ENCODE data around the gene CLK2. TPM values are rescaled to one million over a fixed set of nuclear protein-coding genes. Genes with fewer than 3 reads are reported as not detected.
A peak's percentile ranks its signal among the peaks of the same experiment; 100 is the strongest.

The CLK2 gene
- total RNA-seq, 2 donors from 2014 or later: 26.9 to 50.7 TPM

GRCh38 chr1:155277070-155277901, 4.0 kb upstream of the CLK2 start, which contains the start of gene HCN3:
HCN3 (plus strand) TSS chr1:155277463; CDS start chr1:155277591, 128 bp downstream.
- H3K4me1 ChIP-seq (ENCODE audit: control insufficient read depth in 1 of 2, low read depth in 2 of 2): peaks cover 13 to 24% of the 10 kb centered on the region in 2 donors
- DNase-seq (ENCODE audit: low spot score): peak; percentile 89
- peak within 1 kb of the TSS; percentile 48 to 52 for H3K27ac ChIP-seq
- H3K36me3 ChIP-seq: no peaks in the 10 kb centered on the region
- H3K4me3 ChIP-seq: peak within 1 kb of the TSS; percentile 89
- H3K27me3 ChIP-seq (replicated peaks; ENCODE audit: insufficient read depth): no peaks in the 10 kb centered on the region
- no peaks in the 10 kb centered on the region for H3K9me3 ChIP-seq
- peak; percentile 95 for ATAC-seq (ENCODE audit: insufficient number of reproducible peaks, low FRiP score, low read depth)
- TF ChIP-seq CTCF (IDR thresholded peaks at IDR 0.05): peak; percentile 56

- no peak for TF ChIP-seq CTCF (IDR thresholded peaks at IDR 0.05)
- H3K27me3 ChIP-seq (replicated peaks; ENCODE audit: insufficient read depth): no peaks in the 10 kb centered on the region
- H3K36me3 ChIP-seq: peaks cover 34% of the 10 kb centered on the region
- peak overlapping the region; percentile 92 for H3K4me3 ChIP-seq
- peak; percentile 6 for ATAC-seq (ENCODE audit: insufficient number of reproducible peaks, low FRiP score, low read depth)
- no peaks in the 10 kb centered on the region for H3K9me3 ChIP-seq
- H3K4me1 ChIP-seq (ENCODE audit: control insufficient read depth in 1 of 2, low read depth in 2 of 2): peaks cover 9 to 32% of the 10 kb centered on the region in 2 donors
- no peak for DNase-seq (ENCODE audit: low spot score)
- peak overlapping the region; percentile 80 to 94 for H3K27ac ChIP-seq
Observed at GRCh38 chr1:155272466-155273342, 600 bp downstream of the CLK2 start.

- DNase-seq (ENCODE audit: low spot score): no peak
- H3K27me3 ChIP-seq (replicated peaks; ENCODE audit: insufficient read depth): no peaks in the 10 kb centered on the region
- no peaks in the 10 kb centered on the region for H3K9me3 ChIP-seq
- H3K4me3 ChIP-seq: no peak overlapping the region
- no peak for ATAC-seq (ENCODE audit: insufficient number of reproducible peaks, low FRiP score, low read depth)
- H3K27ac ChIP-seq: no peak overlapping the region
- H3K36me3 ChIP-seq: peaks cover 54% of the 10 kb centered on the region
- TF ChIP-seq CTCF (IDR thresholded peaks at IDR 0.05): no peak
- H3K4me1 ChIP-seq (ENCODE audit: control insufficient read depth in 1 of 2, low read depth in 2 of 2): peaks cover 4 to 26% of the 10 kb centered on the region in 2 donors
Observed at GRCh38 chr1:155269381-155269780, 3.9 kb downstream of the CLK2 start.

GRCh38 chr1:155268630-155269029, 4.7 kb downstream of the CLK2 start:
- no peaks in the 10 kb centered on the region for H3K9me3 ChIP-seq
- no peak for ATAC-seq (ENCODE audit: insufficient number of reproducible peaks, low FRiP score, low read depth)
- peaks cover 4 to 22% of the 10 kb centered on the region in 2 donors for H3K4me1 ChIP-seq (ENCODE audit: control insufficient read depth in 1 of 2, low read depth in 2 of 2)
- H3K36me3 ChIP-seq: peaks cover 61% of the 10 kb centered on the region
- TF ChIP-seq CTCF (IDR thresholded peaks at IDR 0.05): no peak
- no peak overlapping the region for H3K4me3 ChIP-seq
- no peak for DNase-seq (ENCODE audit: low spot score)
- H3K27me3 ChIP-seq (replicated peaks; ENCODE audit: insufficient read depth): no peaks in the 10 kb centered on the region
- no peak overlapping the region for H3K27ac ChIP-seq

- DNase-seq (ENCODE audit: low spot score): no peak
- Histone ChIP-seq H3K4me3 (no peak overlapping the region), H3K27ac (no peak overlapping the region), H3K9me3 (no peaks in the 10 kb centered on the region), H3K36me3 (peaks cover 61% of the 10 kb centered on the region), H3K4me1 (ENCODE audit: control insufficient read depth in 1 of 2, low read depth in 2 of 2) (peaks cover 3 to 22% of the 10 kb centered on the region in 2 donors), H3K27me3 (replicated peaks; ENCODE audit: insufficient read depth) (no peaks in the 10 kb centered on the region)
- no peak for TF ChIP-seq CTCF (IDR thresholded peaks at IDR 0.05)
- ATAC-seq (ENCODE audit: insufficient number of reproducible peaks, low FRiP score, low read depth): no peak
Observed at GRCh38 chr1:155267373-155267772, 5.9 kb downstream of the CLK2 start.
